Gastroesophageal sphincter (tissue), 3 donors: ENCODE results near the gene DCC.

ENCODE experiments used
- CTCF ChIP-seq, 4 experiments: fragments of 200-600 bp in 2 of 4; fragments of 450-650 bp in 2 of 4; sonication (generic) in 1 of 4; IDR thresholded peaks; one replicate each; pipeline ENCODE4 v1.5.1; 2017 to 2019; ENCODE audit warnings: antibody characterized with exemption in 4 of 4, mild to moderate bottlenecking in 2 of 4, moderate library complexity in 2 of 4
- POLR2AphosphoS5 ChIP-seq: sonication (generic); formaldehyde crosslinking; IDR thresholded peaks from one replicate; pipeline ENCODE4 v1.6.1; 2017; ENCODE audit warnings: antibody characterized with exemption

DNA sequence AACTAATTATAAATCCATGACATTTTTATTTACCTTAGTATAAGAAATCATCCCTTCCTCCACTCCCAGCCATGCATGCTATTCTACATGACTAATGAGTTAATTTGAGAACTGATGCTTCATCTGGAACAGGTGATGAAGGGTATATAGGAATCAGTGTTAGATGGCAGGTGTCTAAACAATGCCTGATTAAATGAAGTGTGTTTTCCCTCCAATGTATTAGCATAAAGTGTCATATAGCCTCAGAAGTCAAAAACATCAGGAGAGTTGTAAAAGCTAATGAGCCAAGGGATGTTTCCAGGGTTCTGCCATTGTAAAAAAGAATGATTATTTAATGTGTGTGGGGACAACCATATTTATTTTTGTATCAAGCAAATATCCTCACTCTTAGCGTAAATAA, 913.8 kb downstream of the DCC start:
- TF ChIP-seq CTCF (IDR thresholded peaks at IDR 0.05) (no peak), POLR2AphosphoS5 (no peak)
